ENCODE measurements around the gene HBG1. TPM values are rescaled to one million over a fixed set of nuclear protein-coding genes. Genes with fewer than 3 reads are reported as not detected.

The HBG1 gene
- polyA plus RNA-seq, 1 donor (not counting 4 experiments of a cell fraction or from before 2014, with no cell fraction given), result 0.30 TPM

GRCh38 chr11:5223686-5224085 is 26.0 kb downstream of the HBG1 start:
- no peak for FAIRE-seq
- no peak for TF ChIP-seq EZH2 (IDR thresholded peaks at IDR 0.05; ENCODE audit: low read length)
- no peak for TF ChIP-seq CTCF (optimal IDR thresholded peaks at IDR 0.05 in 1 of 3, IDR thresholded peaks at IDR 0.05 in 1 of 3, conservative IDR thresholded peaks at IDR 0.05 in 1 of 3; ENCODE audit: extremely low read depth in 1 of 3, insufficient read depth in 2 of 3, low read length in 3 of 3)
- no peak overlapping the region for H3K9ac ChIP-seq (ENCODE audit: control insufficient read depth, extremely low read depth, insufficient read depth, low read length)
- no peaks in the 10 kb centered on the region for H3K27me3 ChIP-seq (ENCODE audit: control insufficient read depth, extremely low read depth, insufficient read depth, low read length)
- no peak overlapping the region for H3K27ac ChIP-seq (ENCODE audit: control insufficient read depth, insufficient read depth, low read length)
- H3K79me2 ChIP-seq (ENCODE audit: control insufficient read depth, insufficient read depth, low read length), result no peaks in the 10 kb centered on the region
- no peak overlapping the region for H2AFZ ChIP-seq (ENCODE audit: control insufficient read depth, low read length)
- H4K20me1 ChIP-seq (ENCODE audit: control insufficient read depth, extremely low read depth, insufficient read depth, low read length), result no peaks in the 10 kb centered on the region
- dilution Hi-C loops (cut with MboI; ENCODE audit: extremely low pct_ligation_motif_present, low sequenced_read_pairs), result no loop called here
- no peak overlapping the region for H3K4me2 ChIP-seq (ENCODE audit: control insufficient read depth, extremely low read depth, insufficient read depth, low read depth, low read length)
- DNase-seq (ENCODE audit: low read depth, low spot score), result no peak
- no peak overlapping the region for H3K4me3 ChIP-seq (ENCODE audit: control insufficient read depth in 2 of 3, extremely low read depth in 1 of 3, insufficient read depth in 2 of 3, low read depth in 1 of 3, low read length in 3 of 3)
- no peaks in the 10 kb centered on the region for H3K4me1 ChIP-seq (ENCODE audit: control insufficient read depth, extremely low read depth, insufficient read depth, low read length)
- H3K9me1 ChIP-seq (ENCODE audit: control insufficient read depth, extremely low read depth, insufficient read depth, low read length), result no peaks in the 10 kb centered on the region
- H3K36me3 ChIP-seq (ENCODE audit: control insufficient read depth in 2 of 2, extremely low read depth in 1 of 2, insufficient read depth in 2 of 2, low read length in 2 of 2), result no peaks in the 10 kb centered on the region
- no peaks in the 10 kb centered on the region for H3K9me3 ChIP-seq (ENCODE audit: control insufficient read depth, low read depth, low read length)

- Histone ChIP-seq H4K20me1 (ENCODE audit: control insufficient read depth, extremely low read depth, insufficient read depth, low read length) (no peaks in the 10 kb centered on the region), H2AFZ (ENCODE audit: control insufficient read depth, low read length) (no peak overlapping the region), H3K9me3 (ENCODE audit: control insufficient read depth, low read depth, low read length) (no peaks in the 10 kb centered on the region), H3K36me3 (ENCODE audit: control insufficient read depth in 2 of 2, extremely low read depth in 1 of 2, insufficient read depth in 2 of 2, low read length in 2 of 2) (no peaks in the 10 kb centered on the region), H3K4me1 (ENCODE audit: control insufficient read depth, extremely low read depth, insufficient read depth, low read length) (no peaks in the 10 kb centered on the region), H3K79me2 (ENCODE audit: control insufficient read depth, insufficient read depth, low read length) (no peaks in the 10 kb centered on the region), H3K4me2 (ENCODE audit: control insufficient read depth, extremely low read depth, insufficient read depth, low read depth, low read length) (no peak overlapping the region), H3K4me3 (ENCODE audit: control insufficient read depth in 2 of 3, extremely low read depth in 1 of 3, insufficient read depth in 2 of 3, low read depth in 1 of 3, low read length in 3 of 3) (no peak overlapping the region), H3K27me3 (ENCODE audit: control insufficient read depth, extremely low read depth, insufficient read depth, low read length) (no peaks in the 10 kb centered on the region), H3K27ac (ENCODE audit: control insufficient read depth, insufficient read depth, low read length) (no peak overlapping the region), H3K9me1 (ENCODE audit: control insufficient read depth, extremely low read depth, insufficient read depth, low read length) (no peaks in the 10 kb centered on the region), H3K9ac (ENCODE audit: control insufficient read depth, extremely low read depth, insufficient read depth, low read length) (no peak overlapping the region)
- dilution Hi-C loops (cut with MboI; ENCODE audit: extremely low pct_ligation_motif_present, low sequenced_read_pairs), result no loop called here
- FAIRE-seq, result no peak
- DNase-seq (ENCODE audit: low read depth, low spot score), result no peak
- TF ChIP-seq EZH2 (IDR thresholded peaks at IDR 0.05; ENCODE audit: low read length) (no peak), CTCF (optimal IDR thresholded peaks at IDR 0.05 in 1 of 3, IDR thresholded peaks at IDR 0.05 in 1 of 3, conservative IDR thresholded peaks at IDR 0.05 in 1 of 3; ENCODE audit: extremely low read depth in 1 of 3, insufficient read depth in 2 of 3, low read length in 3 of 3) (no peak)
These were observed 26.5 kb downstream of the HBG1 start for GRCh38 chr11:5223146-5223545.
